Skin epidermis (tissue), 12 donors: ENCODE results near the gene SLC27A1.
"Not testable (repeated sequence)": the region's sequence is repeated elsewhere in the genome, so short reads cannot be mapped to it uniquely, and the experiment has no call there.

Source experiments
- H3K27ac ChIP-seq, 21 experiments: fragments of 200-600 bp; sonication (generic) in 11 of 21; one replicate each; pipeline ENCODE4 v1.5.0; 2020; ENCODE audit warnings: mild to moderate bottlenecking in 3 of 21, inconsistent platforms in 2 of 21, moderate library complexity in 2 of 21
- H3K4me3 ChIP-seq, 7 experiments: fragments of 200-600 bp; sonication (generic) in 2 of 7; one replicate each; pipeline ENCODE4 v1.5.0; 2020; ENCODE audit warnings: inconsistent platforms in 2 of 7, mild to moderate bottlenecking in 2 of 7, moderate library complexity in 1 of 7

The SLC27A1 gene

GRCh38 chr19:17455308-17456123 lies 14.8 kb upstream of the SLC27A1 start:
- Histone ChIP-seq H3K4me3 (no peak overlapping the region), H3K27ac (no peak overlapping the region)

- H3K4me3 ChIP-seq, result no peak overlapping the region
- H3K27ac ChIP-seq, result no peak overlapping the region
Measured at GRCh38 chr19:17456127-17456526, 14.2 kb upstream of the SLC27A1 start.

- no peak overlapping the region for H3K4me3 ChIP-seq
- no peak overlapping the region for H3K27ac ChIP-seq
Measured at GRCh38 chr19:17457616-17458015, 12.7 kb upstream of the SLC27A1 start.

GRCh38 chr19:17458970-17459369 lies 11.4 kb upstream of the SLC27A1 start:
- Histone ChIP-seq H3K27ac (no peak overlapping the region), H3K4me3 (no peak overlapping the region)

GRCh38 chr19:17460372-17461230 lies 9.7 kb upstream of the SLC27A1 start, which contains the start of gene NXNL1:
NXNL1 (minus strand) TSS chr19:17460926; CDS start chr19:17460869, 57 bp downstream.
- Histone ChIP-seq H3K4me3 (no peak within 1 kb of the TSS), H3K27ac (no peak within 1 kb of the TSS)

GRCh38 chr19:17466487-17466850 lies 3.9 kb upstream of the SLC27A1 start:
- Histone ChIP-seq H3K27ac (peak overlapping the region in 2 of 21 experiments; percentile 32 to 39), H3K4me3 (no peak overlapping the region)

GRCh38 chr19:17467471-17468301 lies 2.6 kb upstream of the SLC27A1 start:
- Histone ChIP-seq H3K4me3 (no peak overlapping the region), H3K27ac (peak overlapping the region in 10 of 21 experiments; percentile 49 to 90 (median 86))

GRCh38 chr19:17468302-17469091 lies 1.8 kb upstream of the SLC27A1 start:
- peak overlapping the region in 5 of 7 experiments; percentile 64 to 90 (median 78) for H3K4me3 ChIP-seq
- peak overlapping the region; percentile 49 to 90 (median 83) for H3K27ac ChIP-seq

- H3K27ac ChIP-seq, result peak overlapping the region; percentile 49 to 90 (median 83)
- H3K4me3 ChIP-seq, result peak overlapping the region; percentile 64 to 90 (median 78)
Measured at GRCh38 chr19:17469092-17469480, 1.2 kb upstream of the SLC27A1 start.

GRCh38 chr19:17469481-17470067 lies 750 bp upstream of the SLC27A1 start:
- Histone ChIP-seq H3K4me3 (peak overlapping the region; percentile 64 to 90 (median 78)), H3K27ac (peak overlapping the region; percentile 56 to 90 (median 83))

GRCh38 chr19:17471410-17472125 lies 1.2 kb downstream of the SLC27A1 start:
- Histone ChIP-seq H3K27ac (peak overlapping the region in 13 of 21 experiments; percentile 13 to 90 (median 78)), H3K4me3 (peak overlapping the region in 6 of 7 experiments; percentile 64 to 90 (median 80))

- Histone ChIP-seq H3K4me3 (no peak overlapping the region), H3K27ac (peak overlapping the region in 6 of 21 experiments; percentile 4 to 73 (median 36))
Measured at GRCh38 chr19:17473041-17473440, 2.7 kb downstream of the SLC27A1 start.

- H3K27ac ChIP-seq, result peak overlapping the region in 17 of 21 experiments; percentile 31 to 70 (median 63)
Measured at GRCh38 chr19:17475011-17475540, 4.8 kb downstream of the SLC27A1 start.

GRCh38 chr19:17475541-17476115 lies 5.3 kb downstream of the SLC27A1 start:
- Histone ChIP-seq H3K4me3 (no peak overlapping the region), H3K27ac (peak overlapping the region in 17 of 21 experiments; percentile 31 to 70 (median 63))

More at GRCh38 chr19:17475011-17475540, 4.8 kb downstream of the SLC27A1 start:
- H3K4me3 ChIP-seq, result not testable (repeated sequence)

- peak overlapping the region in 10 of 21 experiments; percentile 5 to 81 (median 48) for H3K27ac ChIP-seq
- H3K4me3 ChIP-seq, result no peak overlapping the region
Measured at GRCh38 chr19:17479325-17479791, 9.0 kb downstream of the SLC27A1 start.

- Histone ChIP-seq H3K4me3 (no peak overlapping the region), H3K27ac (no peak overlapping the region)
Measured at GRCh38 chr19:17481986-17482385, 11.7 kb downstream of the SLC27A1 start.
